Measurements from ENCODE around the gene OR2H2. TPM values are rescaled to one million over a fixed set of nuclear protein-coding genes. Genes with fewer than 3 reads are reported as not detected.
A peak's percentile ranks its signal among the peaks of the same experiment; 100 is the strongest.

OR2H2 gene
- total RNA-seq, 1 experiment from 2014 or later = not detected

GRCh38 chr6:29598172-29598747 is 13.3 kb downstream of the OR2H2 start:
- Histone ChIP-seq H3K4me3 (ENCODE audit: low read length) (no peak overlapping the region), H3K4me2 (ENCODE audit: low read length) (no peak overlapping the region), H3K27me3 (ENCODE audit: low read length) (no peaks in the 10 kb centered on the region), H3K36me3 (ENCODE audit: low read depth, low read length) (no peaks in the 10 kb centered on the region), H3F3A (ENCODE audit: low read length, unreplicated experiment) (no peaks in the 10 kb centered on the region), H3K4me1 (ENCODE audit: insufficient read depth, low read length) (no peaks in the 10 kb centered on the region), H4K20me1 (ENCODE audit: low read length) (no peaks in the 10 kb centered on the region), H3K79me2 (ENCODE audit: low read length) (no peaks in the 10 kb centered on the region), H3K9me3 (ENCODE audit: low read length) (no peaks in the 10 kb centered on the region), H2AFZ (ENCODE audit: low read length) (no peak overlapping the region), H3K27ac (ENCODE audit: low read length) (no peak overlapping the region), H3K9me2 (replicated peaks; ENCODE audit: low read length) (no peaks in the 10 kb centered on the region), H3K9ac (ENCODE audit: low read length) (no peak overlapping the region)
- ATAC-seq = no peak
- ChIA-PET POLR2A (ENCODE audit: unreplicated experiment) (no interaction called here), CTCF (interaction anchor here (0.5 kb wide), 1 partner anchor 50 kb away, joined by 4 read pairs; no protein-coding TSS in a partner anchor)
- intact Hi-C loops (cut with micrococcal nuclease) = no loop called here
- BruUV-seq (replicated peaks) = no TSS peak
- no peak for TF ChIP-seq EZH2phosphoT487 (IDR thresholded peaks at IDR 0.05; ENCODE audit: borderline replicate concordance, low read length)
- no peak for TF ChIP-seq EZH2 (IDR thresholded peaks at IDR 0.05; ENCODE audit: low read length, unreplicated experiment)
- no peak for TF ChIP-seq CTCF (conservative IDR thresholded peaks at IDR 0.05; ENCODE audit: low read depth, low read length)
- DNase-seq = no peak

DNA sequence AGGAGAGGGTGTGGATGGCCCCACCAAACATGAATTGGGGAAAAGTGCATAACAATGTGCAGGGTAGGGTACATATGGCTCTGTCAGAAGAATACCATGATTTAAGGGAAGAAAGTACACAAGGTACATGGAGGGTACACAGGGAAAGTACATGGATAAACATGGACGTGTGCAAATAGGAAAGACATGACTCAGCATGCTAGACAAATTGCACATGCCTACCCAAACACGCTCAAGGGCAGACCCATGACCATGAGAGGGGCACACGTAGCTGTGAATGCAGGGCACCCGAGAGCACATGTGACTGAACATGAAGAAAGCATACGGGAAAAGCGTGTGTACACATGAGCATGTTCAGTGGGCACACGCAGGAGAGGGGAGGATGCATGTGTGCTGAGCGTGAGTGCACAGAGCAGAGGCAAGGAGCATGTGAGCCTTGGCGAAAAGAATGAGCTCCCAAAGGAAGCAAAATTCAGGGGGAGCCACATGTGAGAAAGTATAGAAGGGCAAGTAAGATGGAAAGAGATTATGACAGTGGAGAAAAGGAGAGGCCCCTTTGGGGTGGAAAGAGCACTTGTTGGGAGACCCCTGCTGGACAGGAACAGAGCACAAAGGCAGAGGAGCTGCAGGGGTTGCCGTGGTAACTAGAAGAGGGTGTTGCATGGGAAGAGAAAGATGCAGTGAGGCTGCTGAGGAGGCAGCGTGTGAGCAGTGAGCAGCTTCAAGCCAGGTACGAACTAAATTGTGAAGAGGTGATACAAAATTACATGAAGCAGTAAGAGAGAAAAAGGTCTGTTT is 17.8 kb downstream of the OR2H2 start:
- Histone ChIP-seq H3K36me3 (ENCODE audit: low read depth, low read length) (no peaks in the 10 kb centered on the region; the same call in 1 of the 2 replicates), H4K20me1 (ENCODE audit: low read length) (no peaks in the 10 kb centered on the region), H3K27ac (ENCODE audit: low read length) (no peak overlapping the region), H3K27me3 (ENCODE audit: low read length) (no peaks in the 10 kb centered on the region), H3K4me3 (ENCODE audit: low read length) (no peak overlapping the region), H3K4me1 (ENCODE audit: insufficient read depth, low read length) (no peaks in the 10 kb centered on the region), H3K9me3 (ENCODE audit: low read length) (no peaks in the 10 kb centered on the region), H3K9me2 (replicated peaks; ENCODE audit: low read length) (no peaks in the 10 kb centered on the region), H3K4me2 (ENCODE audit: low read length) (no peak overlapping the region), H3K79me2 (ENCODE audit: low read length) (no peaks in the 10 kb centered on the region), H3K9ac (ENCODE audit: low read length) (no peak overlapping the region), H3F3A (ENCODE audit: low read length, unreplicated experiment) (no peaks in the 10 kb centered on the region), H2AFZ (ENCODE audit: low read length) (no peak overlapping the region)
- DNase-seq (peak; percentile 23), ATAC-seq (peak; percentile 38)
- no peak for TF ChIP-seq EZH2 (IDR thresholded peaks at IDR 0.05; ENCODE audit: low read length, unreplicated experiment)
- TF ChIP-seq CTCF (conservative IDR thresholded peaks at IDR 0.05; ENCODE audit: low read depth, low read length) = peak; percentile 47; the same call in 1 of the 2 replicates
- no TSS peak for BruUV-seq (replicated peaks)
- intact Hi-C loops (cut with micrococcal nuclease) = no loop called here
- CTCF ChIA-PET = no interaction called here
- POLR2A ChIA-PET (ENCODE audit: unreplicated experiment) = no interaction called here

DNA sequence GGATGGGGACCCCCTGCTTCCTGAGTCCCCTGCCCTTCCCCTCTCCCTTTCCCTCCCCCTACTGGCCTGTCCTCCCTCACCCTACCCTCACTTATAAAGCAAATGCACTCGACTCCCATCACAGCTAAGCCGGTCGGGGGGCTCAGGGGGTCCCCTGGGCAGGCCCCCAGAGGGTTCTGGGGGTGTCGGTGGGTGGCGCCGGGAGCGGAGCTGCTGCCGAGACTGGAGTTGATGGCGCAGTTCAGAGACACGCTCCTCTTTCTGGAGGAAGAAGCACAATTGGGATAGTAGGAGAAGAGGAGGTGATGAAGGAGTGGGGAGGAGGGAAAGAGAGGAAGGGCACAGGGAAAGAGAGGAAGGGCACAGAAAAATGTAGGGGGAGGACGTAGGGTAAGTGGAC is 18.5 kb downstream of the OR2H2 start:
- H2AFZ ChIP-seq (ENCODE audit: low read length) = no peak overlapping the region
- DNase-seq = no peak
- no peak overlapping the region for H3K4me3 ChIP-seq (ENCODE audit: low read length)
- BruUV-seq (replicated peaks) = no TSS peak
- TF ChIP-seq EZH2phosphoT487 (IDR thresholded peaks at IDR 0.05; ENCODE audit: borderline replicate concordance, low read length) (no peak), EZH2 (IDR thresholded peaks at IDR 0.05; ENCODE audit: low read length, unreplicated experiment) (no peak), CTCF (conservative IDR thresholded peaks at IDR 0.05; ENCODE audit: low read depth, low read length) (no peak)
- POLR2A ChIA-PET (ENCODE audit: unreplicated experiment) = no interaction called here
- ATAC-seq = no peak
- intact Hi-C loops (cut with micrococcal nuclease) = no loop called here
- no peaks in the 10 kb centered on the region for H3K9me3 ChIP-seq (ENCODE audit: low read length)
- no peak overlapping the region for H3K27ac ChIP-seq (ENCODE audit: low read length)
- H3K4me2 ChIP-seq (ENCODE audit: low read length) = no peak overlapping the region
- H3F3A ChIP-seq (ENCODE audit: low read length, unreplicated experiment) = no peaks in the 10 kb centered on the region
- H3K27me3 ChIP-seq (ENCODE audit: low read length) = no peaks in the 10 kb centered on the region
- H4K20me1 ChIP-seq (ENCODE audit: low read length) = no peaks in the 10 kb centered on the region
- CTCF ChIA-PET = no interaction called here
- H3K9ac ChIP-seq (ENCODE audit: low read length) = no peak overlapping the region
- no peaks in the 10 kb centered on the region for H3K79me2 ChIP-seq (ENCODE audit: low read length)
- H3K36me3 ChIP-seq (ENCODE audit: low read depth, low read length) = no peaks in the 10 kb centered on the region; the same call in 1 of the 2 replicates
- H3K4me1 ChIP-seq (ENCODE audit: insufficient read depth, low read length) = no peaks in the 10 kb centered on the region
- no peaks in the 10 kb centered on the region for H3K9me2 ChIP-seq (replicated peaks; ENCODE audit: low read length)
